ENCODE measurements around the gene TRAF3IP1.

DNA sequence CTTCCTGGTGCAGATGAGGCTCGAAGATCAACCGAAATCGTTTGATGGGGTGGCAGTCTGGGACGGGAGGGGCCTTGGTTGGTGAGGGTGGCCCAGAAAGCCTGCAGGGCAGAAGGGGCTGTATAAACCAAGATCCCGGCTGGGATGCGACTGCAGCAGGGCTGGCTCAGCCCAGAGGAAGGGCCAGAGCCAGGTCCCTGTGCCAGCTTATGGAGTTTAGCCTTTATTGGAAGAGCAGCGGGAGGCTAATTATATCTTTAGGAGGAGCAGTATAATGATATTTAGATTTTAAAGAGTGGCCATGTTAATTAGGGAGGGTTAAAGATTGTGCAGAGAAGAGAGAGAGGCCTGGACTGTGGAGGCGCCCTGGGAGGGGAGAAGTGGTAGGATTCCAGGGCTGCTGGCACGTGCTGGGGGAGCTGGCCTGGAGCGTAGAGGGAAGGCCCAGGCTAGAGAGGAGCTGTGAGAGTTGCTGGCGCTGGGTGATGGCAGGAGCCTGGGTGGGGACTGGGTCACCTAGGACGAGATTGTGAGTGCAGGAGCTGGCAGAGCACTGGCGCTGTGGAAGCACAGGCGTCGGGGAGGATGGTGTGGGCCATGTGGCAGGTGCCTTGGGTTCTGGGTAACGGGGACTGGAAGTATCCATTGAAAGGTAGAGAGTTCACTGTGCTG, 25.1 kb downstream of the TRAF3IP1 start:
- TF ChIP-seq CTCF (IDR thresholded peaks at IDR 0.05): no peak
- TF ChIP-seq POLR2A (IDR thresholded peaks at IDR 0.05): no peak

Measured in body of pancreas (tissue), 4 donors.